ENCODE data around the gene LMCD1. TPM values are rescaled to one million over a fixed set of nuclear protein-coding genes. Genes with fewer than 3 reads are reported as not detected.

The LMCD1 gene
- total RNA-seq, 2 experiments from 2014 or later: 0.36 to 0.55 TPM

DNA sequence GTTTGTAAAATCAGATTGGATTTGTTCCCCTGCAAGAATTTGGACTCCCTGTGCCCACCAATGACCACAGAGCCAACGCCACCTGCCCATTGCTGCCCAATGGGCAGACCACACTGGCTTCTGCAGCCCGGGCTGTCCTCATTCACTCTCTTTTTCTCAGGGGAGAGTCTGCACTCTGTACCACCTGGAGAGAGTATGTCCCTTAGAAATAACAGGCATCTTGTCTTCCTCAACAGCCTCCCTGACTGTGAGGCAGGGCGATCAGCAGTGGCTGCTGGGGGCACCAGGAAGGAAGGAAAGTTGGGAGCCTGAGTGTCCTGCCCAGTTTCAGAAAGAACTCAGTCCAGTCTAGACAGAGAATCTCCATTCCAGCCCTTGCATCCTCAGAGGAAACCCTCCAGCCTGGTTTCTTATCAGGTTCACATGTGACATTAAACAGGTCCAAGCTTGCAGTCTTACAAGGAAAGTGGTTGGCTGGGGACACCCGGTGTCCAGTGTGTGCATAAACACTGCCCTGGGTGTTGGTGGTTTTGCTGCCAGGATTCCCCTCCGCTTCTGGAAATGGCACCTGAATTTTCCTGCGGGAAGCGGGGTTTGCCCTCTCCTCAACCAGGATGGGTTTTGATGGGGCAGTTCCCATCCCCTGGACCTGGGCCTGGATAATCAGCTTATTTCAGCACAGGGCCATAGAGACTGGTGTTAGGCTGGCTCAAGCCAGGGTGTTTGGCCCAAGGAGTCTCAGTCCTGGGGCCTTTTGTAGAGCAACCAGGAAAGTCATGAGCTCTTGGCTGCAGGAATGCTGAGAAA, 105.8 kb downstream of the LMCD1 start:
- H3K4me1 ChIP-seq (ENCODE audit: insufficient read depth, low read length): no peaks in the 10 kb centered on the region
- no peaks in the 10 kb centered on the region for H3K4me1 Mint-ChIP-seq (ENCODE audit: low read depth)

DNA sequence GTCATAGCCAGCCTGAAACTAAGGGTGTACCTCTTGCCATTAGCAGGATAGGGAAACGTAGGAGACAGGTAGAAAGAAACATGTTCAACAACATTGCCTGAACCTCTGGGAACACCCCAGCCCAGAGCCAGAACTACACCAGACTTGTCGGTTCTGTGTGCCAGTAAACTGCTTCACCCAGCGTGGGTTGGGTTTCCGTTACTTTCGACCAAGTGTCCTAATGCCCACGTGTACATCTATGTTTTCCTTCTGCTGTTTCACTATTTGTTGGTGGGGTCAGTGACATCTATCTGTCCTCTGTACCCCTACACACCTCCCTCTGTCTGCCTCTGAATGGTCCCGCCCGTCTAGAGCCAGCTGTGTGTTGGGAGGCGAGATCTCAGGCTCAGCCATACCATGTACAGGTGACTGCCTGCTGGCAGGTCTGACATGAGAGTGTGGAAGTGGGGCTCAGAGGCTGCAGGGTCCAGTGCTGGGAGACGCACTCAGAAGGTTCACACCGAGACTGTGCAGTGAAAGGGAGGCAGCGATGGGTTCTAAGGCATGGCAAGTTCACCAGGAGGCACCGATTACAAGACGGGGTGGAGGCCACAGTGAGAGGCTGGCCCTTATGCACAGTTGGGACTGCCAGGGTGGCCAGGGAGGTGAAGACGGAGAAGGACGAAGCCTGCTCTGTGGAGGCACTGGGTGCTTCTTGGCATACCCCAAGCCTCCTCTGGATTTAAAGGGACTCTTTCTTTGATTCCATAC, 106.6 kb downstream of the LMCD1 start:
- no peak overlapping the region for H3K4me3 Mint-ChIP-seq
- H3K9me3 Mint-ChIP-seq: peaks cover 3% of the 10 kb centered on the region
- intact Hi-C loops (cut with DNase I, micrococcal nuclease): no loop called here
- no peak overlapping the region for H3K4me3 ChIP-seq (ENCODE audit: low read length)
- H3K27ac ChIP-seq (ENCODE audit: low read depth in 1 of 2, low read length in 2 of 2): no peak overlapping the region
- DNase-seq (no peak), ATAC-seq (ENCODE audit: poor library complexity) (no peak)
- peaks cover 0 to 9% of the 10 kb centered on the region in 2 experiments for H3K9me3 ChIP-seq (ENCODE audit: control insufficient read depth in 1 of 2, insufficient read depth in 1 of 2, low read length in 2 of 2)
- ChIA-PET CTCF (no interaction called here), POLR2A (no interaction called here)
- H3K4me1 ChIP-seq (ENCODE audit: insufficient read depth, low read length): no peaks in the 10 kb centered on the region
- H3K4me1 Mint-ChIP-seq (ENCODE audit: low read depth): no peaks in the 10 kb centered on the region
- H3K36me3 ChIP-seq (ENCODE audit: insufficient read depth, low read length): no peaks in the 10 kb centered on the region
- peaks cover 5% of the 10 kb centered on the region for H3K27me3 Mint-ChIP-seq
- no peaks in the 10 kb centered on the region for H3K36me3 Mint-ChIP-seq (ENCODE audit: low read depth)
- TF ChIP-seq, protein P1, sequence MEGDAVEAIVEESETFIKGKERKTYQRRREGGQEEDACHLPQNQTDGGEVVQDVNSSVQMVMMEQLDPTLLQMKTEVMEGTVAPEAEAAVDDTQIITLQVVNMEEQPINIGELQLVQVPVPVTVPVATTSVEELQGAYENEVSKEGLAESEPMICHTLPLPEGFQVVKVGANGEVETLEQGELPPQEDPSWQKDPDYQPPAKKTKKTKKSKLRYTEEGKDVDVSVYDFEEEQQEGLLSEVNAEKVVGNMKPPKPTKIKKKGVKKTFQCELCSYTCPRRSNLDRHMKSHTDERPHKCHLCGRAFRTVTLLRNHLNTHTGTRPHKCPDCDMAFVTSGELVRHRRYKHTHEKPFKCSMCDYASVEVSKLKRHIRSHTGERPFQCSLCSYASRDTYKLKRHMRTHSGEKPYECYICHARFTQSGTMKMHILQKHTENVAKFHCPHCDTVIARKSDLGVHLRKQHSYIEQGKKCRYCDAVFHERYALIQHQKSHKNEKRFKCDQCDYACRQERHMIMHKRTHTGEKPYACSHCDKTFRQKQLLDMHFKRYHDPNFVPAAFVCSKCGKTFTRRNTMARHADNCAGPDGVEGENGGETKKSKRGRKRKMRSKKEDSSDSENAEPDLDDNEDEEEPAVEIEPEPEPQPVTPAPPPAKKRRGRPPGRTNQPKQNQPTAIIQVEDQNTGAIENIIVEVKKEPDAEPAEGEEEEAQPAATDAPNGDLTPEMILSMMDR (IDR thresholded peaks at IDR 0.05): no peak
- H3K27me3 ChIP-seq (ENCODE audit: control insufficient read depth in 1 of 2, insufficient read depth in 2 of 2, low read length in 2 of 2): peaks cover 0 to 4% of the 10 kb centered on the region in 2 experiments
- H3K27ac Mint-ChIP-seq: no peak overlapping the region

More for the DNA sequence above, 105.8 kb downstream of the LMCD1 start:
- H3K27ac Mint-ChIP-seq: no peak overlapping the region
- Histone ChIP-seq H3K27ac (ENCODE audit: low read depth in 1 of 2, low read length in 2 of 2) (no peak overlapping the region), H3K36me3 (ENCODE audit: insufficient read depth, low read length) (no peaks in the 10 kb centered on the region), H3K27me3 (ENCODE audit: control insufficient read depth in 1 of 2, insufficient read depth in 2 of 2, low read length in 2 of 2) (peaks cover 0 to 4% of the 10 kb centered on the region in 2 experiments), H3K9me3 (ENCODE audit: control insufficient read depth in 1 of 2, insufficient read depth in 1 of 2, low read length in 2 of 2) (peaks cover 0 to 9% of the 10 kb centered on the region in 2 experiments), H3K4me3 (ENCODE audit: low read length) (no peak overlapping the region)
- TF ChIP-seq, protein P1 (IDR thresholded peaks at IDR 0.05): no peak
- H3K36me3 Mint-ChIP-seq (ENCODE audit: low read depth): no peaks in the 10 kb centered on the region
- intact Hi-C loops (cut with DNase I, micrococcal nuclease): no loop called here
- peaks cover 5% of the 10 kb centered on the region for H3K27me3 Mint-ChIP-seq
- H3K4me3 Mint-ChIP-seq: no peak overlapping the region
- POLR2A ChIA-PET: no interaction called here
- DNase-seq: no peak
- ATAC-seq (ENCODE audit: poor library complexity): no peak
- H3K9me3 Mint-ChIP-seq: peaks cover 3% of the 10 kb centered on the region
- CTCF ChIA-PET: no interaction called here

DNA sequence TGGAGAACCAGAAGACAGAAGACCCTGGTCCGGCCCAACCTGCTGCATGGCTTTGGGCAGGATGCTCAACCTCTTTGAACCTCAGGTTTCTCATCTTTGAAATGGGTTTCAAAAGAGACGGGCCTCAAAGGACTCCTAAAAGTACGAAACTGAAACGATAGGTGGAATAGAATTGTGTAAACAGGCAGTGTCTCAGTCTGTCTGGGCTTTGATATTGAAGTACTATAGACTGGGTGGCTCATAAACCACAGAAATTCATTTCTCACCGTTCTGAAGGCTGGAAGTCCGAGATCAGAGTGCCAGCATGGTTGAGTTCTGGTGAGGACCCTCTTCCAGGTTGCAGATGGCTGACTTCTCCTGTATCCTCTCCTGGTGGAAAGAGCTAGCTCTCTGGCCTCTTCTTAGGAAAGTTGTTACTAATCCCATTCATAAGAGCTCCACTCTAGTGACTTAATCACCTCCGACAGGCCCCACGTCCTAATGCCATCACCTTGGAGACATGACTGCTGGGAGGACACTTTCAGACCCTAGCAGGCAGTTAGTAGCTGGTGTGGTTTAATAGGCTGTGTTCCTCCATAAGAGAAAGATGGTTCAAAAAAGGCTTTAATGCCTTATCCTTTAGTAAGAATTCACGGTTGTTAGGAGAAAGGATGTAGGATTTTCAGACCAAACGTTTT, 107.3 kb downstream of the LMCD1 start:
- Histone ChIP-seq H3K36me3 (ENCODE audit: insufficient read depth, low read length) (no peaks in the 10 kb centered on the region), H3K27ac (ENCODE audit: low read depth in 1 of 2, low read length in 2 of 2) (no peak overlapping the region), H3K27me3 (ENCODE audit: control insufficient read depth in 1 of 2, insufficient read depth in 2 of 2, low read length in 2 of 2) (peaks cover 0 to 4% of the 10 kb centered on the region in 2 experiments), H3K4me1 (ENCODE audit: insufficient read depth, low read length) (no peaks in the 10 kb centered on the region), H3K4me3 (ENCODE audit: low read length) (no peak overlapping the region), H3K9me3 (ENCODE audit: control insufficient read depth in 1 of 2, insufficient read depth in 1 of 2, low read length in 2 of 2) (peaks cover 0 to 9% of the 10 kb centered on the region in 2 experiments)
- no peaks in the 10 kb centered on the region for H3K4me1 Mint-ChIP-seq (ENCODE audit: low read depth)
- DNase-seq: no peak
- ChIA-PET CTCF (no interaction called here), POLR2A (no interaction called here)
- H3K9me3 Mint-ChIP-seq: peaks cover 3% of the 10 kb centered on the region
- no peak for ATAC-seq (ENCODE audit: poor library complexity)
- H3K27me3 Mint-ChIP-seq: peaks cover 5% of the 10 kb centered on the region
- intact Hi-C loops (cut with DNase I, micrococcal nuclease): no loop called here
- H3K36me3 Mint-ChIP-seq (ENCODE audit: low read depth): no peaks in the 10 kb centered on the region
- H3K4me3 Mint-ChIP-seq: no peak overlapping the region
- no peak overlapping the region for H3K27ac Mint-ChIP-seq
- TF ChIP-seq, protein P1 (IDR thresholded peaks at IDR 0.05): no peak
